PC-9 (cell line): Measurements from ENCODE around the gene BCL3.

ENCODE experiments used
- EZH2 ChIP-seq: fragments of 200-600 bp; sonication (generic); IDR thresholded peaks from 2 replicates; pipeline ENCODE4 v1.8.0; 2017; ENCODE audit warnings: antibody characterized with exemption, low read depth
- TF ChIP-seq, protein P1 (sequence below): fragments of 200-600 bp; sonication (generic); conservative IDR thresholded peaks from 2 replicates; pipeline ENCODE4 v1.6.1; 2017; ENCODE audit warnings: mixed run types, antibody characterized with exemption, mild to moderate bottlenecking, moderate library complexity

DNA sequence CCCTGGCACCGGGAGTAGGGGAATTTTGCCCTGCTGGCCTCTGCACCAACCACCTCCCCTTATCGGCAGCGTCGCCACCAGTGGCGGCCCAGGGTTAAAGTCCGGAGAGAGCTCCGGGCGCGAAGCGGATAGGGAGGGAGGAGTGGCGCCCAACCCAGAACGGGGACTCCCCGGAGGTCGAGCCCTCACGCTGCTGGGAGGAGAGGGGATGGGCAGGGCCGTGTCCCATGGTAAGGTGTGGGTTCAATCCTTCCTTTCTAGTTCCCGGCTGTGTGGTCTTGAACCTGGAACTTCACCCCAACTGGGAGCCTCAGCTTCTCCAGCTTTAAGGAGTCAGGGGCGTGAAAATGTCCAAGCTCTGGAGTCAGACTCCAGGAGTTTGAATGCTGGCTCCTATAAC is 23.3 kb upstream of the BCL3 start:
- TF ChIP-seq, protein P1, sequence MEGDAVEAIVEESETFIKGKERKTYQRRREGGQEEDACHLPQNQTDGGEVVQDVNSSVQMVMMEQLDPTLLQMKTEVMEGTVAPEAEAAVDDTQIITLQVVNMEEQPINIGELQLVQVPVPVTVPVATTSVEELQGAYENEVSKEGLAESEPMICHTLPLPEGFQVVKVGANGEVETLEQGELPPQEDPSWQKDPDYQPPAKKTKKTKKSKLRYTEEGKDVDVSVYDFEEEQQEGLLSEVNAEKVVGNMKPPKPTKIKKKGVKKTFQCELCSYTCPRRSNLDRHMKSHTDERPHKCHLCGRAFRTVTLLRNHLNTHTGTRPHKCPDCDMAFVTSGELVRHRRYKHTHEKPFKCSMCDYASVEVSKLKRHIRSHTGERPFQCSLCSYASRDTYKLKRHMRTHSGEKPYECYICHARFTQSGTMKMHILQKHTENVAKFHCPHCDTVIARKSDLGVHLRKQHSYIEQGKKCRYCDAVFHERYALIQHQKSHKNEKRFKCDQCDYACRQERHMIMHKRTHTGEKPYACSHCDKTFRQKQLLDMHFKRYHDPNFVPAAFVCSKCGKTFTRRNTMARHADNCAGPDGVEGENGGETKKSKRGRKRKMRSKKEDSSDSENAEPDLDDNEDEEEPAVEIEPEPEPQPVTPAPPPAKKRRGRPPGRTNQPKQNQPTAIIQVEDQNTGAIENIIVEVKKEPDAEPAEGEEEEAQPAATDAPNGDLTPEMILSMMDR, result no peak
- no peak for TF ChIP-seq EZH2
